ENCODE measurements around the gene SYVN1. TPM values are rescaled to one million over a fixed set of nuclear protein-coding genes. Genes with fewer than 3 reads are reported as not detected.

Gene SYVN1
- total and polyA plus RNA-seq, 4 donors, result 19.9 to 210 (median 56.6) TPM

DNA sequence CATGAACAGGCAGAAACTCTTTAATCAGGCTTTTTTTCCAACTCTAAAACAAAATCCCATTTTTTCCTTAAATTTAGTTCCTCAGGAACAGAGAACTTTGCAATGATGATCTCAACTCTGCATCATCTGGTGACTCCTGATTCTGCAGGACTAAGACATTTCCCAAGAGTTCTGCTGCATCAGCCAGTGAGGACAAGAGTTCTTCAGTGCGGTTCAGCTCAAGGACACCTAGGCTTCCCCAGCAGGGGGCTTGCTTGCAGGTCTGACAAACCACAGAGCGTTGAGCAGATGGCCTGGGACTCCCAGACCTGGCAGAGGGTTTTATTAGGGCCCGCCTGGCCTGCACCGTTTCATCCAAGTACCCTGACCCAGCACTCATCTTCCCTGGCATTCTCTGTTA, 56.9 kb downstream of the SYVN1 start:
- 91% methylated on average over 4 of the region's 4 CpGs for WGBS
- Histone ChIP-seq H3K36me3 (ENCODE audit: control insufficient read depth in 4 of 4, insufficient read depth in 3 of 4, low read depth in 1 of 4, low read length in 3 of 4) (no peaks in the 10 kb centered on the region), H3K9ac (ENCODE audit: low read depth in 1 of 2, low read length in 2 of 2) (no peak overlapping the region), H3K27me3 (ENCODE audit: control insufficient read depth in 4 of 4, insufficient read depth in 4 of 4, low read length in 3 of 4) (no peaks in the 10 kb centered on the region), H3K27ac (ENCODE audit: low read depth in 1 of 2, low read length in 2 of 2) (no peak overlapping the region), H3K4me3 (ENCODE audit: low read depth in 1 of 3, low read length in 3 of 3) (no peak overlapping the region), H3K4me1 (ENCODE audit: control insufficient read depth in 4 of 4, insufficient read depth in 4 of 4, low read length in 3 of 4) (no peaks in the 10 kb centered on the region), H3K9me3 (ENCODE audit: control insufficient read depth in 4 of 4, low read length in 3 of 4) (no peaks in the 10 kb centered on the region)
- TF ChIP-seq RXRA (IDR thresholded peaks at IDR 0.05), result no peak
- TF ChIP-seq, protein P1, sequence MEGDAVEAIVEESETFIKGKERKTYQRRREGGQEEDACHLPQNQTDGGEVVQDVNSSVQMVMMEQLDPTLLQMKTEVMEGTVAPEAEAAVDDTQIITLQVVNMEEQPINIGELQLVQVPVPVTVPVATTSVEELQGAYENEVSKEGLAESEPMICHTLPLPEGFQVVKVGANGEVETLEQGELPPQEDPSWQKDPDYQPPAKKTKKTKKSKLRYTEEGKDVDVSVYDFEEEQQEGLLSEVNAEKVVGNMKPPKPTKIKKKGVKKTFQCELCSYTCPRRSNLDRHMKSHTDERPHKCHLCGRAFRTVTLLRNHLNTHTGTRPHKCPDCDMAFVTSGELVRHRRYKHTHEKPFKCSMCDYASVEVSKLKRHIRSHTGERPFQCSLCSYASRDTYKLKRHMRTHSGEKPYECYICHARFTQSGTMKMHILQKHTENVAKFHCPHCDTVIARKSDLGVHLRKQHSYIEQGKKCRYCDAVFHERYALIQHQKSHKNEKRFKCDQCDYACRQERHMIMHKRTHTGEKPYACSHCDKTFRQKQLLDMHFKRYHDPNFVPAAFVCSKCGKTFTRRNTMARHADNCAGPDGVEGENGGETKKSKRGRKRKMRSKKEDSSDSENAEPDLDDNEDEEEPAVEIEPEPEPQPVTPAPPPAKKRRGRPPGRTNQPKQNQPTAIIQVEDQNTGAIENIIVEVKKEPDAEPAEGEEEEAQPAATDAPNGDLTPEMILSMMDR (IDR thresholded peaks at IDR 0.05; ENCODE audit: low read depth, low read length, missing input control), result no peak
- TF ChIP-seq TAF1 (conservative IDR thresholded peaks at IDR 0.05), result no peak
- TF ChIP-seq FOXA1 (IDR thresholded peaks at IDR 0.05), result no peak
- no peak for TF ChIP-seq JUND (IDR thresholded peaks at IDR 0.05)
- no peak for TF ChIP-seq RAD21 (IDR thresholded peaks at IDR 0.05)
- TF ChIP-seq, protein P2, sequence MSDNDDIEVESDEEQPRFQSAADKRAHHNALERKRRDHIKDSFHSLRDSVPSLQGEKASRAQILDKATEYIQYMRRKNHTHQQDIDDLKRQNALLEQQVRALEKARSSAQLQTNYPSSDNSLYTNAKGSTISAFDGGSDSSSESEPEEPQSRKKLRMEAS (IDR thresholded peaks at IDR 0.05), result no peak
- no peak for TF ChIP-seq YY1 (IDR thresholded peaks at IDR 0.05)
- TF ChIP-seq, protein P3, sequence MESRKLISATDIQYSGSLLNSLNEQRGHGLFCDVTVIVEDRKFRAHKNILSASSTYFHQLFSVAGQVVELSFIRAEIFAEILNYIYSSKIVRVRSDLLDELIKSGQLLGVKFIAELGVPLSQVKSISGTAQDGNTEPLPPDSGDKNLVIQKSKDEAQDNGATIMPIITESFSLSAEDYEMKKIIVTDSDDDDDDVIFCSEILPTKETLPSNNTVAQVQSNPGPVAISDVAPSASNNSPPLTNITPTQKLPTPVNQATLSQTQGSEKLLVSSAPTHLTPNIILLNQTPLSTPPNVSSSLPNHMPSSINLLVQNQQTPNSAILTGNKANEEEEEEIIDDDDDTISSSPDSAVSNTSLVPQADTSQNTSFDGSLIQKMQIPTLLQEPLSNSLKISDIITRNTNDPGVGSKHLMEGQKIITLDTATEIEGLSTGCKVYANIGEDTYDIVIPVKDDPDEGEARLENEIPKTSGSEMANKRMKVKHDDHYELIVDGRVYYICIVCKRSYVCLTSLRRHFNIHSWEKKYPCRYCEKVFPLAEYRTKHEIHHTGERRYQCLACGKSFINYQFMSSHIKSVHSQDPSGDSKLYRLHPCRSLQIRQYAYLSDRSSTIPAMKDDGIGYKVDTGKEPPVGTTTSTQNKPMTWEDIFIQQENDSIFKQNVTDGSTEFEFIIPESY (IDR thresholded peaks at IDR 0.05), result no peak
- no peak for TF ChIP-seq NR2F2 (IDR thresholded peaks at IDR 0.05)
- TF ChIP-seq SP1 (IDR thresholded peaks at IDR 0.05), result no peak
- TF ChIP-seq, protein P4, sequence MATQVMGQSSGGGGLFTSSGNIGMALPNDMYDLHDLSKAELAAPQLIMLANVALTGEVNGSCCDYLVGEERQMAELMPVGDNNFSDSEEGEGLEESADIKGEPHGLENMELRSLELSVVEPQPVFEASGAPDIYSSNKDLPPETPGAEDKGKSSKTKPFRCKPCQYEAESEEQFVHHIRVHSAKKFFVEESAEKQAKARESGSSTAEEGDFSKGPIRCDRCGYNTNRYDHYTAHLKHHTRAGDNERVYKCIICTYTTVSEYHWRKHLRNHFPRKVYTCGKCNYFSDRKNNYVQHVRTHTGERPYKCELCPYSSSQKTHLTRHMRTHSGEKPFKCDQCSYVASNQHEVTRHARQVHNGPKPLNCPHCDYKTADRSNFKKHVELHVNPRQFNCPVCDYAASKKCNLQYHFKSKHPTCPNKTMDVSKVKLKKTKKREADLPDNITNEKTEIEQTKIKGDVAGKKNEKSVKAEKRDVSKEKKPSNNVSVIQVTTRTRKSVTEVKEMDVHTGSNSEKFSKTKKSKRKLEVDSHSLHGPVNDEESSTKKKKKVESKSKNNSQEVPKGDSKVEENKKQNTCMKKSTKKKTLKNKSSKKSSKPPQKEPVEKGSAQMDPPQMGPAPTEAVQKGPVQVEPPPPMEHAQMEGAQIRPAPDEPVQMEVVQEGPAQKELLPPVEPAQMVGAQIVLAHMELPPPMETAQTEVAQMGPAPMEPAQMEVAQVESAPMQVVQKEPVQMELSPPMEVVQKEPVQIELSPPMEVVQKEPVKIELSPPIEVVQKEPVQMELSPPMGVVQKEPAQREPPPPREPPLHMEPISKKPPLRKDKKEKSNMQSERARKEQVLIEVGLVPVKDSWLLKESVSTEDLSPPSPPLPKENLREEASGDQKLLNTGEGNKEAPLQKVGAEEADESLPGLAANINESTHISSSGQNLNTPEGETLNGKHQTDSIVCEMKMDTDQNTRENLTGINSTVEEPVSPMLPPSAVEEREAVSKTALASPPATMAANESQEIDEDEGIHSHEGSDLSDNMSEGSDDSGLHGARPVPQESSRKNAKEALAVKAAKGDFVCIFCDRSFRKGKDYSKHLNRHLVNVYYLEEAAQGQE (IDR thresholded peaks at IDR 0.05), result no peak
- no peak for TF ChIP-seq EGR1 (IDR thresholded peaks at IDR 0.05; ENCODE audit: low read depth in 2 of 2)
- TF ChIP-seq, protein P5, sequence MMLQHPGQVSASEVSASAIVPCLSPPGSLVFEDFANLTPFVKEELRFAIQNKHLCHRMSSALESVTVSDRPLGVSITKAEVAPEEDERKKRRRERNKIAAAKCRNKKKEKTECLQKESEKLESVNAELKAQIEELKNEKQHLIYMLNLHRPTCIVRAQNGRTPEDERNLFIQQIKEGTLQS (IDR thresholded peaks at IDR 0.05), result no peak
- TF ChIP-seq FOXA2 (IDR thresholded peaks at IDR 0.05), result no peak
- no peak for TF ChIP-seq GABPA (IDR thresholded peaks at IDR 0.05 in 1 of 2, conservative IDR thresholded peaks at IDR 0.05 in 1 of 2)
- no peak for TF ChIP-seq HNF4G (IDR thresholded peaks at IDR 0.05)
- TF ChIP-seq HNF4A (conservative IDR thresholded peaks at IDR 0.05), result no peak
- no peak for DNase-seq (ENCODE audit: low spot score)

Small RNAs within 50 kb of the gene (small RNA-seq; reads per million reads assigned to genes)
- gene HIGD1AP10, result not detected
- gene PDCL2P2, result not detected
- gene RNU2-23P, result 3.0 reads per million, percentile 90 among the genes with 10 or more reads in this experiment

Other genes with a start within 250 kb of the SYVN1 start
- 10 to 100 TPM; 18.3 to 27.8 TPM for gene ATG2A, start 217.3 kb downstream of the SYVN1 start, total RNA-seq
- 10 to 100 TPM; 15.6 to 34.1 TPM for gene ATG2A, start 217.3 kb downstream of the SYVN1 start, polyA plus RNA-seq
- 1 to 10 TPM; 5.3 to 6.6 TPM for gene PPP2R5B, start 209.8 kb downstream of the SYVN1 start, total RNA-seq
- gene PPP2R5B, start 209.8 kb downstream of the SYVN1 start, polyA plus RNA-seq, result 1 to 10 TPM; 2.9 to 4.9 TPM
- gene GPHA2, start 198.6 kb downstream of the SYVN1 start, total RNA-seq, result not detected
- gene GPHA2, start 198.6 kb downstream of the SYVN1 start, polyA plus RNA-seq, result not detected
- gene MAJIN, start 162.4 kb downstream of the SYVN1 start, total RNA-seq, result not detected
- gene MAJIN, start 162.4 kb downstream of the SYVN1 start, polyA plus RNA-seq, result under 1 TPM; 0.09 to 0.31 TPM
- 1 to 10 TPM in 1 of 2 donors, under 1 TPM in 1; 0.51 to 1.2 TPM for gene BATF2, start 137.5 kb downstream of the SYVN1 start, total RNA-seq
- 1 to 10 TPM; 1.6 to 3.2 TPM for gene BATF2, start 137.5 kb downstream of the SYVN1 start, polyA plus RNA-seq
- gene ARL2, start 120.4 kb downstream of the SYVN1 start, total RNA-seq, result 10 to 100 TPM; 10.8 to 17.1 TPM
- 10 to 100 TPM; 12.9 to 19.5 TPM for gene ARL2, start 120.4 kb downstream of the SYVN1 start, polyA plus RNA-seq
- 1 to 10 TPM; 4.5 to 7.2 TPM for gene SNX15, start 107.1 kb downstream of the SYVN1 start, total RNA-seq
- 1 to 10 TPM; 4.8 to 6.7 TPM for gene SNX15, start 107.1 kb downstream of the SYVN1 start, polyA plus RNA-seq
- 1 to 10 TPM; 3.8 to 7.9 TPM for gene SAC3D1, start 93.3 kb downstream of the SYVN1 start, total RNA-seq
- 1 to 10 TPM; 6.1 to 7.4 TPM for gene SAC3D1, start 93.3 kb downstream of the SYVN1 start, polyA plus RNA-seq
- gene NAALADL1, start 76.0 kb downstream of the SYVN1 start, total RNA-seq, result 1 to 10 TPM; 1.2 to 2.1 TPM
- 1 to 10 TPM; 1.6 to 1.7 TPM for gene NAALADL1, start 76.0 kb downstream of the SYVN1 start, polyA plus RNA-seq
- gene CDCA5, start 50.5 kb downstream of the SYVN1 start, total RNA-seq, result 10 to 100 TPM in 1 of 2 donors, under 1 TPM in 1; 0.17 to 12.0 TPM
- gene CDCA5, start 50.5 kb downstream of the SYVN1 start, polyA plus RNA-seq, result 1 to 10 TPM in 1 of 2 donors, under 1 TPM in 1; 0.72 to 2.7 TPM
- gene ZFPL1, start 50.3 kb downstream of the SYVN1 start, total RNA-seq, result 10 to 100 TPM; 12.3 to 14.4 TPM
- 10 to 100 TPM; 18.1 to 19.2 TPM for gene ZFPL1, start 50.3 kb downstream of the SYVN1 start, polyA plus RNA-seq
- gene VPS51, start 38.3 kb downstream of the SYVN1 start, total RNA-seq, result 100 to 1,000 TPM; 102 to 158 TPM
- gene VPS51, start 38.3 kb downstream of the SYVN1 start, polyA plus RNA-seq, result 10 to 100 TPM; 33.2 to 66.0 TPM
- gene TM7SF2, start 22.6 kb downstream of the SYVN1 start, total RNA-seq, result 100 to 1,000 TPM in 1 of 2 donors, 10 to 100 TPM in 1; 69.4 to 337 TPM
- 100 to 1,000 TPM in 1 of 2 donors, 10 to 100 TPM in 1; 39.0 to 109 TPM for gene TM7SF2, start 22.6 kb downstream of the SYVN1 start, polyA plus RNA-seq
- gene ZNHIT2, start 16.8 kb downstream of the SYVN1 start, total RNA-seq, result 1 to 10 TPM; 2.2 to 4.9 TPM
- 10 to 100 TPM in 1 of 2 donors, 1 to 10 TPM in 1; 7.4 to 13.9 TPM for gene ZNHIT2, start 16.8 kb downstream of the SYVN1 start, polyA plus RNA-seq
- 100 to 1,000 TPM; 199 to 332 TPM for gene FAU, start 12.4 kb downstream of the SYVN1 start, total RNA-seq
- gene FAU, start 12.4 kb downstream of the SYVN1 start, polyA plus RNA-seq, result 100 to 1,000 TPM; 393 to 535 TPM
- 10 to 100 TPM; 31.7 to 39.2 TPM for gene MRPL49, start 12.2 kb downstream of the SYVN1 start, total RNA-seq
- gene MRPL49, start 12.2 kb downstream of the SYVN1 start, polyA plus RNA-seq, result 10 to 100 TPM; 31.1 to 47.2 TPM
- under 1 TPM in 1 of 2 donors, not detected in 1; 0.08 TPM for gene SPDYC, start 35.7 kb upstream of the SYVN1 start, total RNA-seq
- gene SPDYC, start 35.7 kb upstream of the SYVN1 start, polyA plus RNA-seq, result 1 to 10 TPM in 1 of 2 donors, under 1 TPM in 1; 0.52 to 1.1 TPM
- 100 to 1,000 TPM in 1 of 2 donors, 10 to 100 TPM in 1; 81.7 to 183 TPM for gene CAPN1, start 47.4 kb upstream of the SYVN1 start, total RNA-seq
- gene CAPN1, start 47.4 kb upstream of the SYVN1 start, polyA plus RNA-seq, result 10 to 100 TPM; 39.6 to 48.4 TPM
- 1 to 10 TPM; 4.9 to 6.1 TPM for gene POLA2, start 127.4 kb upstream of the SYVN1 start, total RNA-seq
- gene POLA2, start 127.4 kb upstream of the SYVN1 start, polyA plus RNA-seq, result 1 to 10 TPM; 1.5 TPM
- 1 to 10 TPM; 1.9 to 3.4 TPM for gene CDC42EP2, start 180.3 kb upstream of the SYVN1 start, total RNA-seq
- 1 to 10 TPM; 1.8 to 2.0 TPM for gene CDC42EP2, start 180.3 kb upstream of the SYVN1 start, polyA plus RNA-seq
- 10 to 100 TPM; 12.8 to 14.8 TPM for gene DPF2, start 199.3 kb upstream of the SYVN1 start, total RNA-seq
- gene DPF2, start 199.3 kb upstream of the SYVN1 start, polyA plus RNA-seq, result 10 to 100 TPM in 1 of 2 donors, 1 to 10 TPM in 1; 9.2 to 10.0 TPM
- under 1 TPM; 0.17 to 0.33 TPM for gene TIGD3, start 220.2 kb upstream of the SYVN1 start, total RNA-seq
- gene TIGD3, start 220.2 kb upstream of the SYVN1 start, polyA plus RNA-seq, result under 1 TPM in 1 of 2 donors, not detected in 1; 0.08 TPM
- 1 to 10 TPM; 5.1 to 6.8 TPM for gene SLC25A45, start 248.1 kb upstream of the SYVN1 start, total RNA-seq
- gene SLC25A45, start 248.1 kb upstream of the SYVN1 start, polyA plus RNA-seq, result 1 to 10 TPM; 4.5 to 5.6 TPM

All from liver (tissue), 10 donors.